Upper lobe of right lung (tissue), 1 donor: ENCODE measurements around the gene ROR2. TPM values are rescaled to one million over a fixed set of nuclear protein-coding genes. Genes with fewer than 3 reads are reported as not detected.

ENCODE experiments used
- ATAC-seq: fragments of 200-7000 bp; cut with Tn5 transposase; one replicate; pipeline ENCODE4 v1.9.1; 2020; ENCODE audit warnings: mild to moderate bottlenecking, moderate library complexity
- DNase-seq: peaks from one replicate; pipeline ENCODE4 v3.0.0-alpha.2; 2020
- H3K27ac ChIP-seq: fragments of 200-600 bp; one replicate; pipeline ENCODE4 v1.8.0; 2022
- H3K27me3 ChIP-seq: fragments of 200-600 bp; one replicate; pipeline ENCODE4 v1.8.0; 2022; ENCODE audit warnings: mild to moderate bottlenecking
- H3K36me3 ChIP-seq: fragments of 200-600 bp; one replicate; pipeline ENCODE4 v1.8.0; 2022
- H3K4me1 ChIP-seq: fragments of 200-600 bp; one replicate; pipeline ENCODE4 v1.8.0; 2022
- H3K4me3 ChIP-seq: fragments of 200-600 bp; one replicate; pipeline ENCODE4 v1.8.0; 2022; ENCODE audit warnings: mild to moderate bottlenecking
- H3K9me3 ChIP-seq: fragments of 200-600 bp; one replicate; pipeline ENCODE4 v1.8.0; 2022
- intact Hi-C: fragments of 100-400 bp; cut with DNase I; formaldehyde crosslinking; loops from one replicate; pipeline ENCODE4 v1.11.0; 2022
- total RNA-seq: library from RNA; stranded (reverse); fragmentation: NEBNext Ultra II Directional; extraction: Animal tissue kit (Norgen Biotek cat#: 25700); gene quantifications from one replicate; pipeline ENCODE4 v1.2.1, GENCODE V29; 2021
- TF ChIP-seq, protein P1 (sequence below): fragments of 200-600 bp; IDR thresholded peaks from one replicate; pipeline ENCODE4 v1.8.0; 2022; ENCODE audit warnings: antibody characterized with exemption
- donor health status: DM: no; HTN: yes; CAD: no; lungs with severe emphysema.

ROR2 gene
- total RNA-seq, 1 donor from 2014 or later = 5.5 TPM

- no peak for DNase-seq
- intact Hi-C loops = no loop called here
- no peak overlapping the region for H3K4me3 ChIP-seq
- no peaks in the 10 kb centered on the region for H3K9me3 ChIP-seq
- no peaks in the 10 kb centered on the region for H3K36me3 ChIP-seq
- H3K27me3 ChIP-seq = no peaks in the 10 kb centered on the region
- TF ChIP-seq, protein P1, sequence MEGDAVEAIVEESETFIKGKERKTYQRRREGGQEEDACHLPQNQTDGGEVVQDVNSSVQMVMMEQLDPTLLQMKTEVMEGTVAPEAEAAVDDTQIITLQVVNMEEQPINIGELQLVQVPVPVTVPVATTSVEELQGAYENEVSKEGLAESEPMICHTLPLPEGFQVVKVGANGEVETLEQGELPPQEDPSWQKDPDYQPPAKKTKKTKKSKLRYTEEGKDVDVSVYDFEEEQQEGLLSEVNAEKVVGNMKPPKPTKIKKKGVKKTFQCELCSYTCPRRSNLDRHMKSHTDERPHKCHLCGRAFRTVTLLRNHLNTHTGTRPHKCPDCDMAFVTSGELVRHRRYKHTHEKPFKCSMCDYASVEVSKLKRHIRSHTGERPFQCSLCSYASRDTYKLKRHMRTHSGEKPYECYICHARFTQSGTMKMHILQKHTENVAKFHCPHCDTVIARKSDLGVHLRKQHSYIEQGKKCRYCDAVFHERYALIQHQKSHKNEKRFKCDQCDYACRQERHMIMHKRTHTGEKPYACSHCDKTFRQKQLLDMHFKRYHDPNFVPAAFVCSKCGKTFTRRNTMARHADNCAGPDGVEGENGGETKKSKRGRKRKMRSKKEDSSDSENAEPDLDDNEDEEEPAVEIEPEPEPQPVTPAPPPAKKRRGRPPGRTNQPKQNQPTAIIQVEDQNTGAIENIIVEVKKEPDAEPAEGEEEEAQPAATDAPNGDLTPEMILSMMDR = no peak
- no peak for ATAC-seq
- H3K27ac ChIP-seq = no peak overlapping the region
- peaks cover 14% of the 10 kb centered on the region for H3K4me1 ChIP-seq
Measured at GRCh38 chr9:91848146-91848545, 101.9 kb downstream of the ROR2 start.

GRCh38 chr9:91847581-91848091 is 102.4 kb downstream of the ROR2 start:
- TF ChIP-seq, protein P1 = no peak
- no peak for ATAC-seq
- Histone ChIP-seq H3K4me1 (peaks cover 16% of the 10 kb centered on the region), H3K36me3 (no peaks in the 10 kb centered on the region), H3K4me3 (no peak overlapping the region), H3K27ac (no peak overlapping the region), H3K9me3 (no peaks in the 10 kb centered on the region), H3K27me3 (no peaks in the 10 kb centered on the region)
- DNase-seq = no peak
- intact Hi-C loops = no loop called here

DNA sequence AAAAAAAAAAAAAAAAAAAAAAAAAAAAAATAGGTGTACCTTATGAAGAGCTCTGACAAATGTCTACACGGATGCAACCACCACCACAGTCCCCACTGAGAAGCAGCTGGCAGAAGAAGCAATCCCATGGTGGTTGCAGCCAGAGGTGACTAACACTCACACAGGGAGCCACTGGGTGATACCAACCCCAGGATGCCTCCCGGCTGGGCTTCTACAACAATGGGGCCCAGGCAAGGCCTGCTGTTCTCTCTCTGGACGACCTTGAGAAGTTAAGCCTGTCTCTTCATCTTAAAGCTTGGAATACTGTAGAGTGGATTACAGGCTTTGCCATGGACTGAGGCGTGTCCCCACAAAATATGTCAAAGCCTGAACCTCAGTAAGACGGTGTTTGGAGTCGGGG is 104.1 kb downstream of the ROR2 start:
- TF ChIP-seq, protein P1 = no peak
- no peak for ATAC-seq

DNA sequence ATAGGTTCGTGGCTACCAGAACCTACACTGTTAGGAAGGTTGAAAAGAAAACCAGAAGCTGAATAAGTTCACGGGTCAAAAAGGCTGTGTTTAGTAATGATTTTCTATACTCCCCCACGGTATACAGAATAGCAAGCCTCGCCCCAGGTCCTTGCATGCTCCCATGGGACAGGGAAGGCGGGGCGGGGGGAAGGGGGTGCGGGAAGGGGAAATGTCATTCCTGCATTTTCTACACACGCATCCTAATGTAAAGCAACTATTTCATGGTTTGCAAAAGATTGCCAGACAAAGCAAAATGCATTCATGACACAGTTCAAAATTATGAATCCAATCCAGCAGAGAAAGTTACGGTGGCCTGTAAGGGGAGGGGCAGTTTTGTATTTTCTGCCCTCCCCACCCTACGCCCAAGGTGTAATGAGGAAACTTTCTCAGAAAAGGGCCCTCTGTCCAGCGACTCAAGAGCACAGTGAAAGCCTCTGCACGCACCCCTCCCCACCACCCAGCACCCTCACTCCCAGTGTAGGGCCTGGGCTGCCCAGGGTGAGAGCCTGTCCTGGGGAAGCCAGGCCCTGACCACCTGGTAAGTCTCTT is 105.2 kb downstream of the ROR2 start:
- intact Hi-C loops = no loop called here
- Histone ChIP-seq H3K9me3 (no peaks in the 10 kb centered on the region), H3K4me3 (no peak overlapping the region), H3K27ac (peak overlapping the region; percentile 36), H3K27me3 (peaks cover 7% of the 10 kb centered on the region), H3K36me3 (no peaks in the 10 kb centered on the region), H3K4me1 (peaks cover 16% of the 10 kb centered on the region)
- DNase-seq (no peak), ATAC-seq (no peak)
- TF ChIP-seq, protein P1 = no peak

More for the DNA sequence above, 104.1 kb downstream of the ROR2 start:
- no peak overlapping the region for H3K4me3 ChIP-seq
- no peaks in the 10 kb centered on the region for H3K36me3 ChIP-seq
- peaks cover 7% of the 10 kb centered on the region for H3K27me3 ChIP-seq
- H3K4me1 ChIP-seq = peaks cover 16% of the 10 kb centered on the region
- no peak for DNase-seq
- no peak overlapping the region for H3K27ac ChIP-seq
- intact Hi-C loops = no loop called here
- H3K9me3 ChIP-seq = no peaks in the 10 kb centered on the region

DNA sequence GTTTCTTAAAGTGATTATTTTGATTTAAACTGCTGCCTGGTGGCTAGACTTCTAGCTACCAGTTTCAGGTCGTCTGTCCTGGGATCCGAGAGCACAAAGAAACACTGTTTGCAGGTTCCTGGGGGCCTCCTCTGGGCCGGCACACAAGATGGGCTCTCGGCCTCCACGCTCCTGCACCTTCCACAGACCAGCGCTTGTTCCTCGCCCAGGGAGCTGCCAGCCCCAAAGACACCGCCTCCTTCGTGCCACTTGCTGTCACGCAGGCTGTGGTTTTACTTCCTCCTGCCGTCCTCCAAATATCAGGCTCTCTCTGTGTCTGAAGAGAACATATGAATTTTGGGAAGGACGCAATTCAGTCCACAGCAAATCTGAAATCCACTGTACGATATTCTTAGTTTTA is 105.8 kb downstream of the ROR2 start:
- H3K4me1 ChIP-seq = peaks cover 16% of the 10 kb centered on the region
- H3K27me3 ChIP-seq = peaks cover 7% of the 10 kb centered on the region
- peak; percentile 54 for ATAC-seq
- no peaks in the 10 kb centered on the region for H3K9me3 ChIP-seq
- no peak for DNase-seq
- peak overlapping the region; percentile 36 for H3K27ac ChIP-seq
- TF ChIP-seq, protein P1 = no peak
- no peaks in the 10 kb centered on the region for H3K36me3 ChIP-seq
- intact Hi-C loops = no loop called here
- no peak overlapping the region for H3K4me3 ChIP-seq
